Measurements from ENCODE around the gene AAK1.

AAK1 gene

DNA sequence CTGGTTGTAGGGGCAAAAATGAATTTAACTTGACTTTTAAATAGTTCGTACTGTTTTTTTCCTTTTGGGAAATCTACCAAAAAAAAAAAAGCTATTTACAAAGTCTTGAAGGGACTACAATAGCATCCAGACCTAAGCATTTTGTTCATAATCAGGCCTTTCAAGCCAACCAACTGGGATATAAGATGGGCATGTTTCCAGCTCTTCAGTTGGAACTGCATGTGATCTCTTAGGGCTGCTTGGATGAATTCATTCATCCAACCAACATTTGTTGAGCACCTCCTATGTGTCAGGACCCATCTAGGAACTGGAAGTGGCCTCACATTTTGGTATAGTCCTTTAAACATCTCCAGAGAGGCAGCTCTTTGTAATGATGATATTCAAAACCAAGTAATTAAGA is 98.6 kb downstream of the AAK1 start:
- 0 out of 2 replicates have a peak, but pooled peaks cover 4% of the 10 kb centered on the region for H3K27me3 ChIP-seq (ENCODE audit: low read depth, low read length)
- H3K4me2 ChIP-seq (ENCODE audit: low read length), result no peak overlapping the region
- no peak overlapping the region for H3K27ac ChIP-seq (ENCODE audit: low read length)
- no peaks in the 10 kb centered on the region for H4K20me1 ChIP-seq (ENCODE audit: insufficient read depth, low read length)
- no peak overlapping the region for H3K4me3 ChIP-seq (ENCODE audit: low read length)
- no peaks in the 10 kb centered on the region for H3K36me3 ChIP-seq (replicated peaks; ENCODE audit: low read depth, low read length)
- TF ChIP-seq, protein P1, sequence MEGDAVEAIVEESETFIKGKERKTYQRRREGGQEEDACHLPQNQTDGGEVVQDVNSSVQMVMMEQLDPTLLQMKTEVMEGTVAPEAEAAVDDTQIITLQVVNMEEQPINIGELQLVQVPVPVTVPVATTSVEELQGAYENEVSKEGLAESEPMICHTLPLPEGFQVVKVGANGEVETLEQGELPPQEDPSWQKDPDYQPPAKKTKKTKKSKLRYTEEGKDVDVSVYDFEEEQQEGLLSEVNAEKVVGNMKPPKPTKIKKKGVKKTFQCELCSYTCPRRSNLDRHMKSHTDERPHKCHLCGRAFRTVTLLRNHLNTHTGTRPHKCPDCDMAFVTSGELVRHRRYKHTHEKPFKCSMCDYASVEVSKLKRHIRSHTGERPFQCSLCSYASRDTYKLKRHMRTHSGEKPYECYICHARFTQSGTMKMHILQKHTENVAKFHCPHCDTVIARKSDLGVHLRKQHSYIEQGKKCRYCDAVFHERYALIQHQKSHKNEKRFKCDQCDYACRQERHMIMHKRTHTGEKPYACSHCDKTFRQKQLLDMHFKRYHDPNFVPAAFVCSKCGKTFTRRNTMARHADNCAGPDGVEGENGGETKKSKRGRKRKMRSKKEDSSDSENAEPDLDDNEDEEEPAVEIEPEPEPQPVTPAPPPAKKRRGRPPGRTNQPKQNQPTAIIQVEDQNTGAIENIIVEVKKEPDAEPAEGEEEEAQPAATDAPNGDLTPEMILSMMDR (IDR thresholded peaks at IDR 0.05; ENCODE audit: low read depth, low read length), result no peak
- TF ChIP-seq EZH2phosphoT487 (IDR thresholded peaks at IDR 0.05; ENCODE audit: low read depth), result no peak
- no peaks in the 10 kb centered on the region for H3K9me3 ChIP-seq (ENCODE audit: insufficient read depth, low read length)
- H2AFZ ChIP-seq (ENCODE audit: low read depth, low read length), result no peak overlapping the region
- no peak overlapping the region for H3K9ac ChIP-seq (ENCODE audit: low read length)
- H3K4me1 ChIP-seq (ENCODE audit: low read length), result no peaks in the 10 kb centered on the region
- H3K79me2 ChIP-seq (ENCODE audit: low read length), result no peaks in the 10 kb centered on the region

DNA sequence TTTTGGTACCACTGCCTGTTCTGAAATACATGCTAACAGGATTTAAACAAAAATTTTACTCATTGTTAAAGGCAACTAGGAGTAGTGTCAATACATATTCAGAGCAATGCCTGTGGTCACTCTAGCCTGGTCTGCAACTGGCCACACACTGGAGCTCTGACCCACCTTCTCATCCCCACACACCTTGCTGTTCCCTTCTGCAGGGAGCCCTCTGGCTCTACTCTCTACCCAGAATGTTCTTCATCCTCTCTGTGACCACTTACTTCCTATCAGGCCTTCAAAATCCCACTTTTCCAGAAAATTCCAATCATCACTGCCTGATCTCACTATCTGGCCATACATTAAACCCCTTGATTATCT is 104.0 kb downstream of the AAK1 start:
- Histone ChIP-seq H3K9ac (ENCODE audit: low read length) (no peak overlapping the region), H3K9me3 (ENCODE audit: insufficient read depth, low read length) (no peaks in the 10 kb centered on the region), H3K4me3 (ENCODE audit: low read length) (no peak overlapping the region), H2AFZ (ENCODE audit: low read depth, low read length) (no peak overlapping the region), H3K4me1 (ENCODE audit: low read length) (peaks cover 20% of the 10 kb centered on the region), H3K79me2 (ENCODE audit: low read length) (no peaks in the 10 kb centered on the region), H3K36me3 (replicated peaks; ENCODE audit: low read depth, low read length) (no peaks in the 10 kb centered on the region), H3K27ac (ENCODE audit: low read length) (no peak overlapping the region), H4K20me1 (ENCODE audit: insufficient read depth, low read length) (no peaks in the 10 kb centered on the region), H3K27me3 (ENCODE audit: low read depth, low read length) (no peaks in the 10 kb centered on the region), H3K4me2 (ENCODE audit: low read length) (no peak overlapping the region)
- no peak for TF ChIP-seq EZH2phosphoT487 (IDR thresholded peaks at IDR 0.05; ENCODE audit: low read depth)
- TF ChIP-seq, protein P1 (IDR thresholded peaks at IDR 0.05; ENCODE audit: low read depth, low read length), result no peak

DNA sequence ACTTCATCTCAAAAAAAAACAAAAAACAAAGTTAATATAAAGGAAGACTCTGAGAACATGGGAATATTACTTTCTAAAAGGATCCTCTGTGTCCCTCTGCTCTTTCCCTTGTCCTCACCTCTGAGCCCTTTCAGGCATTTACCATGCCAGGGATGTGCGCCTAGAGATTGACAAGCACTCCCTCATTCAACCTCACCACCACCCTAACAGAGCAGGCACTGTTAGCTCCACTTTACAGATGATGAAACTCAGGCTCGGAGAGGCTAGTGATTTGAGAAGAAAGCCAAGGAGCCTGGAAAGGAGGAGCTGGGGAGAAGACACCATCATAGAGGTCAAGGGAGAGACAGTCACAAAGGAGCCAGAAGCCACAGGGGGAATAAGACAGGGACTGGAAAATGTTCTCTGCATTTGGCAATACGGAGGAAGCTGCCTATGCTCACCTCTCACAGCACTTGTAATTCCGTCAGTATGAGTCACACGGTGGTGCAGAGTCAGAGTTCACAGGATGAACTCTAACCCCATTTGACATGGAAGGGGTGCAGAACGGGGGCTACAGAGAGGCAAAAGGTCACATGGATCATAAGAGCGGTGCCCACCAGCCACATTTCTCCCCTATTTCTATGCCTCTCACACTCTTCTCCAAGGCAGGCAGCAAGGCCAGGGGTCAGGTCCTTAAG is 104.5 kb downstream of the AAK1 start:
- Histone ChIP-seq H3K9ac (ENCODE audit: low read length) (no peak overlapping the region), H3K36me3 (replicated peaks; ENCODE audit: low read depth, low read length) (no peaks in the 10 kb centered on the region)
- no peak for TF ChIP-seq EZH2phosphoT487 (IDR thresholded peaks at IDR 0.05; ENCODE audit: low read depth)

DNA sequence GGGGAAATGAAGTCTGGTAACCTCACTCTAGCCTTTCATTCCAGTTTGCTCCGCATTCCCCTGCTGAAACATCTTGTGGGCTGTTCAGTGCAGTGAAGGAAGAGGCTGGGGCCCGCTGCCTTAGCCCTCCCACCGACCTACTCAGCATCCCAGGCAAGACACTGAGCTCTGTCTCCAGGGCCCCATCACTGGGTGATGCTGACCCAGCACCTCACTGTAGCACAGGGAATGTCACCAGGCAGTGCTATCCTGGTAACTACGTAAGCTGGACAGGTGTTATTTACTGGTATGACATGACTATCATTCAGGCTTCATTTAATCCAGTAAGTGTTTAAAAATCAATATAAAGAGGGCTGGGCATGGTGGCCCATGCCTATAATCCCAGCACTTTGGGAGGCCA is 105.3 kb downstream of the AAK1 start:
- no peak for TF ChIP-seq EZH2phosphoT487 (IDR thresholded peaks at IDR 0.05; ENCODE audit: low read depth)
- TF ChIP-seq, protein P1 (IDR thresholded peaks at IDR 0.05; ENCODE audit: low read depth, low read length), result no peak
- Histone ChIP-seq H3K9me3 (ENCODE audit: insufficient read depth, low read length) (no peaks in the 10 kb centered on the region), H3K4me2 (ENCODE audit: low read length) (no peak overlapping the region), H3K79me2 (ENCODE audit: low read length) (no peaks in the 10 kb centered on the region), H4K20me1 (ENCODE audit: insufficient read depth, low read length) (no peaks in the 10 kb centered on the region), H3K36me3 (replicated peaks; ENCODE audit: low read depth, low read length) (no peaks in the 10 kb centered on the region), H3K27ac (ENCODE audit: low read length) (no peak overlapping the region), H3K4me1 (ENCODE audit: low read length) (peaks cover 20% of the 10 kb centered on the region), H3K9ac (ENCODE audit: low read length) (no peak overlapping the region), H2AFZ (ENCODE audit: low read depth, low read length) (no peak overlapping the region), H3K4me3 (ENCODE audit: low read length) (no peak overlapping the region), H3K27me3 (ENCODE audit: low read depth, low read length) (no peaks in the 10 kb centered on the region)

More for the DNA sequence above, 104.5 kb downstream of the AAK1 start:
- H3K4me2 ChIP-seq (ENCODE audit: low read length), result no peak overlapping the region
- no peaks in the 10 kb centered on the region for H3K27me3 ChIP-seq (ENCODE audit: low read depth, low read length)
- no peaks in the 10 kb centered on the region for H3K79me2 ChIP-seq (ENCODE audit: low read length)
- no peaks in the 10 kb centered on the region for H4K20me1 ChIP-seq (ENCODE audit: insufficient read depth, low read length)
- no peak overlapping the region for H3K27ac ChIP-seq (ENCODE audit: low read length)
- H2AFZ ChIP-seq (ENCODE audit: low read depth, low read length), result no peak overlapping the region
- H3K4me3 ChIP-seq (ENCODE audit: low read length), result no peak overlapping the region
- peaks cover 20% of the 10 kb centered on the region for H3K4me1 ChIP-seq (ENCODE audit: low read length)
- H3K9me3 ChIP-seq (ENCODE audit: insufficient read depth, low read length), result no peaks in the 10 kb centered on the region

All from OCI-LY3 (cell line).